H9 (cell line): ENCODE measurements around the gene EPB41. TPM values are rescaled to one million over a fixed set of nuclear protein-coding genes. Genes with fewer than 3 reads are reported as not detected.
A peak's percentile ranks its signal among the peaks of the same experiment; 100 is the strongest.

ENCODE experiments used
- DNase-seq: peaks from one replicate; pipeline ENCODE4 v3.0.0-alpha.2; 2017
- H2AFZ ChIP-seq: one replicate; pipeline ENCODE4 v1.6.1; 2013; ENCODE audit warnings: mild to moderate bottlenecking, low read length, control low read depth, moderate library complexity
- H2AK5ac ChIP-seq: 2 replicates; pipeline ENCODE4 v1.6.1; 2013; ENCODE audit warnings: low read length, control low read depth, mixed read lengths; ENCODE audit not compliant: insufficient read length
- H2BK120ac ChIP-seq: one replicate; pipeline ENCODE4 v1.6.1; 2013; ENCODE audit warnings: low read depth, mild to moderate bottlenecking, low read length, control low read depth, inconsistent platforms; ENCODE audit not compliant: poor library complexity, severe bottlenecking
- H2BK12ac ChIP-seq: 2 replicates; pipeline ENCODE4 v1.6.1; 2013; ENCODE audit warnings: low read length, control low read depth, mixed read lengths, low read depth; ENCODE audit not compliant: insufficient read length
- H2BK15ac ChIP-seq: 2 replicates; pipeline ENCODE4 v1.6.1; 2013; ENCODE audit warnings: low read depth, low read length, control low read depth
- H2BK20ac ChIP-seq: one replicate; pipeline ENCODE4 v1.6.1; 2013; ENCODE audit warnings: low read depth, mild to moderate bottlenecking, low read length, control low read depth, inconsistent platforms; ENCODE audit not compliant: poor library complexity, severe bottlenecking
- H2BK5ac ChIP-seq: 2 replicates; pipeline ENCODE4 v1.6.1; 2013; ENCODE audit warnings: low read length, control low read depth, mixed read lengths; ENCODE audit not compliant: insufficient read length
- H3K14ac ChIP-seq: 2 replicates; pipeline ENCODE4 v1.6.1; 2013; ENCODE audit warnings: low read length, control low read depth; ENCODE audit not compliant: insufficient read depth
- H3K18ac ChIP-seq: 2 replicates; pipeline ENCODE4 v1.6.1; 2013; ENCODE audit warnings: low read depth, mild to moderate bottlenecking, mixed read lengths, low read length, control low read depth; ENCODE audit not compliant: insufficient read length
- H3K23ac ChIP-seq: 2 replicates; pipeline ENCODE4 v1.6.1; 2013; ENCODE audit warnings: low read length, control low read depth, mixed read lengths, low read depth; ENCODE audit not compliant: insufficient read length
- H3K23me2 ChIP-seq: 2 replicates; pipeline ENCODE4 v1.6.1; 2013; ENCODE audit warnings: low read depth, mild to moderate bottlenecking, mixed read lengths, low read length, control low read depth; ENCODE audit not compliant: insufficient read length, poor library complexity, severe bottlenecking
- H3K27ac ChIP-seq: 2 replicates; pipeline ENCODE4 v1.5.1; 2013; ENCODE audit warnings: low read length, control low read depth, mixed read lengths, low read depth; ENCODE audit not compliant: insufficient read length
- H3K27me3 ChIP-seq: 2 replicates; pipeline ENCODE4 v1.6.1; 2013; ENCODE audit warnings: low read length, control low read depth, inconsistent platforms; ENCODE audit not compliant: insufficient read depth
- H3K4ac ChIP-seq: 2 replicates; pipeline ENCODE4 v1.6.1; 2013; ENCODE audit warnings: low read depth, mild to moderate bottlenecking, control low read depth, inconsistent platforms, low read length, moderate library complexity
- H3K4me1 ChIP-seq: 2 replicates; pipeline ENCODE4 v1.6.1; 2013; ENCODE audit warnings: low read length, control low read depth, inconsistent platforms; ENCODE audit not compliant: insufficient read depth
- H3K4me2 ChIP-seq: 2 replicates; pipeline ENCODE4 v1.6.1; 2013; ENCODE audit warnings: low read length, control low read depth, mixed read lengths; ENCODE audit not compliant: insufficient read length, insufficient read depth
- H3K56ac ChIP-seq: 2 replicates; pipeline ENCODE4 v1.6.1; 2013; ENCODE audit warnings: low read depth, mild to moderate bottlenecking, mixed read lengths, low read length, control low read depth; ENCODE audit not compliant: insufficient read length
- H3K79me1 ChIP-seq: 2 replicates; pipeline ENCODE4 v1.6.1; 2013; ENCODE audit warnings: low read depth, mild to moderate bottlenecking, moderate library complexity, low read length, control low read depth, inconsistent platforms; ENCODE audit not compliant: insufficient read depth, poor library complexity, severe bottlenecking
- H3K79me2 ChIP-seq: 2 replicates; pipeline ENCODE4 v1.6.1; 2013; ENCODE audit warnings: low read length, control low read depth, inconsistent platforms; ENCODE audit not compliant: insufficient read depth
- H3K9ac ChIP-seq: 2 replicates; pipeline ENCODE4 v1.6.1; 2013; ENCODE audit warnings: low read length, control low read depth, mixed read lengths; ENCODE audit not compliant: insufficient read length; ENCODE audit errors: extremely low read depth
- H3K9me3 ChIP-seq: one replicate; pipeline ENCODE4 v1.6.1; 2013; ENCODE audit warnings: low read depth, low read length, inconsistent platforms; ENCODE audit not compliant: control insufficient read depth
- H3T11ph ChIP-seq: one replicate; pipeline ENCODE4 v1.6.1; 2013; ENCODE audit warnings: mild to moderate bottlenecking, low read length, control low read depth, inconsistent platforms
- H4K20me1 ChIP-seq: one replicate; pipeline ENCODE4 v1.6.1; 2013; ENCODE audit not compliant: control insufficient read depth, insufficient read length, insufficient read depth
- H4K5ac ChIP-seq: 2 replicates; pipeline ENCODE4 v1.6.1; 2013; ENCODE audit warnings: low read depth, mild to moderate bottlenecking, mixed read lengths, low read length, control low read depth; ENCODE audit not compliant: insufficient read length
- H4K8ac ChIP-seq: replicated peaks from 2 replicates; pipeline ENCODE4 v1.6.1; 2013; ENCODE audit warnings: low read length, control low read depth, mixed read lengths, low read depth; ENCODE audit not compliant: insufficient read length
- H4K91ac ChIP-seq: 2 replicates; pipeline ENCODE4 v1.6.1; 2013; ENCODE audit warnings: low read depth, mild to moderate bottlenecking, moderate library complexity, mixed read lengths, low read length, control low read depth; ENCODE audit not compliant: insufficient read length
- H3K27ac Mint-ChIP-seq, 3 experiments: 2 replicates in 2 of 3; 3 replicates in 1 of 3; pipeline ENCODE4 v1.8.0; 2020 to 2021; ENCODE audit warnings: mixed read lengths in 3 of 3, mild to moderate bottlenecking in 1 of 3, moderate library complexity in 1 of 3
- H3K27me3 Mint-ChIP-seq: 2 replicates; pipeline ENCODE4 v1.8.0; 2021; ENCODE audit warnings: low read depth, mild to moderate bottlenecking, moderate library complexity, mixed read lengths
- H3K36me3 Mint-ChIP-seq, 3 experiments: 2 replicates in 2 of 3; 3 replicates in 1 of 3; pipeline ENCODE4 v1.8.0; 2020 to 2021; ENCODE audit warnings: low read depth in 3 of 3, mixed read lengths in 3 of 3; ENCODE audit not compliant: insufficient read depth in 1 of 3
- H3K4me1 Mint-ChIP-seq, 2 experiments: 2 replicates each; pipeline ENCODE4 v1.8.0; 2020; ENCODE audit warnings: mixed read lengths in 2 of 2
- H3K4me3 Mint-ChIP-seq, 2 experiments: 2 replicates in 1 of 2; 3 replicates in 1 of 2; pipeline ENCODE4 v1.8.0; 2020 to 2021; ENCODE audit warnings: mild to moderate bottlenecking in 2 of 2, mixed read lengths in 2 of 2, moderate library complexity in 1 of 2
- H3K9me3 Mint-ChIP-seq, 2 experiments: 2 replicates in 1 of 2; 3 replicates in 1 of 2; pipeline ENCODE4 v1.8.0; 2020; ENCODE audit warnings: mild to moderate bottlenecking in 2 of 2, mixed read lengths in 2 of 2, moderate library complexity in 1 of 2
- WGBS: extraction: QIAGEN DNeasy Blood & Tissue Kit; methylation state at CpG from one replicate; pipeline ENCODE4 v1.1.7; 2013; ENCODE audit warnings: missing lambda C conversion rate, low lambda C conversion rate, mixed read lengths; ENCODE audit not compliant: insufficient read length; ENCODE audit errors: extremely low coverage; 5-methylcytosine and 5-hydroxymethylcytosine counted together
- total RNA-seq: library from RNA; stranded (reverse); gene quantifications from 2 replicates; pipeline ENCODE4 v1.2.1, GENCODE V29; 2021
- TF ChIP-seq, protein P1 (sequence below): fragments of 200-600 bp; sonication (generic); conservative IDR thresholded peaks from 3 replicates; pipeline ENCODE4 v1.8.0; 2021; ENCODE audit warnings: antibody characterized with exemption, mild to moderate bottlenecking

Gene EPB41
- total RNA-seq, 1 experiment from 2014 or later = 75.4 TPM

DNA sequence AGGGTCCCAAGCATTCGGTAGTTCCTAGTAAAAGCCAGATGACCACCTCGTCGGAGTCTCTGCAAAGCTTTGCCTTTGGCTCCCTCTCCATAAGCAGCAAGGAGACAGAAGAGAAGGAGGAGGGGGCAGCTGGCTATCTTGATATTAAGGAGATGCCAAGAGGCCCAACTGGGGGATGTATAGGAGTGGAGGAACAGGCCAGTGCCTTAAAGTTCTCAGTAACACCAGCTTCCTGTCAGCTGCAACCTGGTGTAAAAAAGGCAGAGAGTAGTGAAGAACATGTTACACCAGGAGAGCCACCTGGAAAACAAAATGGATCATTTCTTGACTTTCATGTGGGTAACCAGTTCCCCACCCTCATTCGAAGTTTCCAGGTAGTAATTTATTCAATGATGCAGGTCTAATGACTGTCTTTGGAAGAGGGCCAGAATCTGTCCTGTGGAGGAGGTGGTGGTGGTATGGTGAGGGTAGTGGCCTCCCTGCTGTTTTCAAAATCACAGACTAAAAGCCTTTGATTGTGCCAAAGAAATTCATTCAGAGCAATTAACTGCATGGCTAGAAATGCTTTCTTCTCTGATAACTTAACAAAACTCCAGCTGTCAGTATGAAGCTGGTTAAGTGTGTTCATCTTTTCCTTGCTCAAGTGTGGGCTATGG is 182.0 kb downstream of the EPB41 start:
- Histone ChIP-seq H4K20me1 (no peaks in the 10 kb centered on the region), H2BK20ac (no peak overlapping the region), H3K79me2 (no peaks in the 10 kb centered on the region), H4K8ac (no peak overlapping the region), H3K4me1 (no peaks in the 10 kb centered on the region), H2AFZ (no peak overlapping the region), H3K79me1 (no peaks in the 10 kb centered on the region), H3T11ph (no peak overlapping the region), H4K91ac (no peak overlapping the region), H3K56ac (no peak overlapping the region), H3K14ac (no peak overlapping the region), H2BK120ac (no peak overlapping the region), H3K27me3 (no peaks in the 10 kb centered on the region), H3K18ac (no peak overlapping the region), H3K4me2 (no peak overlapping the region), H4K5ac (no peak overlapping the region), H3K4ac (no peak overlapping the region), H2BK5ac (no peak overlapping the region), H2BK15ac (no peak overlapping the region), H3K23ac (no peak overlapping the region), H3K23me2 (no peaks in the 10 kb centered on the region), H2BK12ac (no peak overlapping the region), H3K9ac (no peak overlapping the region), H2AK5ac (no peak overlapping the region), H3K9me3 (no peaks in the 10 kb centered on the region), H3K27ac (no peak overlapping the region)
- peaks cover 20 to 37% (median 23%) of the 10 kb centered on the region in 3 experiments; a peak in 6 of 7 replicates for H3K36me3 Mint-ChIP-seq
- WGBS = no CpG with 5 or more reads among the region's 4 CpGs
- TF ChIP-seq, protein P1, sequence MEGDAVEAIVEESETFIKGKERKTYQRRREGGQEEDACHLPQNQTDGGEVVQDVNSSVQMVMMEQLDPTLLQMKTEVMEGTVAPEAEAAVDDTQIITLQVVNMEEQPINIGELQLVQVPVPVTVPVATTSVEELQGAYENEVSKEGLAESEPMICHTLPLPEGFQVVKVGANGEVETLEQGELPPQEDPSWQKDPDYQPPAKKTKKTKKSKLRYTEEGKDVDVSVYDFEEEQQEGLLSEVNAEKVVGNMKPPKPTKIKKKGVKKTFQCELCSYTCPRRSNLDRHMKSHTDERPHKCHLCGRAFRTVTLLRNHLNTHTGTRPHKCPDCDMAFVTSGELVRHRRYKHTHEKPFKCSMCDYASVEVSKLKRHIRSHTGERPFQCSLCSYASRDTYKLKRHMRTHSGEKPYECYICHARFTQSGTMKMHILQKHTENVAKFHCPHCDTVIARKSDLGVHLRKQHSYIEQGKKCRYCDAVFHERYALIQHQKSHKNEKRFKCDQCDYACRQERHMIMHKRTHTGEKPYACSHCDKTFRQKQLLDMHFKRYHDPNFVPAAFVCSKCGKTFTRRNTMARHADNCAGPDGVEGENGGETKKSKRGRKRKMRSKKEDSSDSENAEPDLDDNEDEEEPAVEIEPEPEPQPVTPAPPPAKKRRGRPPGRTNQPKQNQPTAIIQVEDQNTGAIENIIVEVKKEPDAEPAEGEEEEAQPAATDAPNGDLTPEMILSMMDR = no peak
- no peaks in the 10 kb centered on the region for H3K27me3 Mint-ChIP-seq
- H3K4me3 Mint-ChIP-seq = no peak overlapping the region
- peaks cover 0 to 6% of the 10 kb centered on the region in 2 experiments; a peak in 1 of 5 replicates for H3K9me3 Mint-ChIP-seq
- peaks cover 9 to 11% of the 10 kb centered on the region in 2 experiments for H3K4me1 Mint-ChIP-seq
- no peak for DNase-seq
- H3K27ac Mint-ChIP-seq = peak overlapping the region in 1 of 3 experiments; percentile 28; a peak in 1 of 7 replicates
